ENCODE results near the gene PCNX2.

PCNX2 gene

GRCh38 chr1:233079574-233079973 lies 216.0 kb downstream of the PCNX2 start:
- H3K36me3 ChIP-seq (ENCODE audit: insufficient read depth, low read length), result no peaks in the 10 kb centered on the region
- H3F3A ChIP-seq (ENCODE audit: low read depth), result no peaks in the 10 kb centered on the region
- H3K9me2 ChIP-seq (replicated peaks; ENCODE audit: low read depth, low read length), result no peaks in the 10 kb centered on the region
- no peaks in the 10 kb centered on the region for H3K9me3 ChIP-seq (ENCODE audit: insufficient read depth, low read depth, low read length)
- no peaks in the 10 kb centered on the region for H4K20me1 ChIP-seq (ENCODE audit: insufficient read depth, low read length, poor library complexity, severe bottlenecking)
- H2AFZ ChIP-seq (ENCODE audit: low read length), result no peak overlapping the region
- H3K4me2 ChIP-seq (ENCODE audit: low read depth, low read length, poor library complexity, severe bottlenecking), result no peak overlapping the region
- H3K9ac ChIP-seq (ENCODE audit: low read depth, low read length, poor library complexity, severe bottlenecking), result no peak overlapping the region
- TF ChIP-seq CTCF (conservative IDR thresholded peaks at IDR 0.05; ENCODE audit: low read length), result no peak
- no peak for TF ChIP-seq EZH2phosphoT487 (IDR thresholded peaks at IDR 0.05; ENCODE audit: borderline replicate concordance)
- peaks cover 10% of the 10 kb centered on the region for H3K4me1 ChIP-seq (ENCODE audit: insufficient read depth, low read length, poor library complexity, severe bottlenecking)
- no peaks in the 10 kb centered on the region for H3K79me2 ChIP-seq (ENCODE audit: insufficient read depth, low read length)
- no peaks in the 10 kb centered on the region for H3K27me3 ChIP-seq (ENCODE audit: insufficient read depth, low read length, poor library complexity, severe bottlenecking)
- H3K4me3 ChIP-seq (ENCODE audit: low read length, poor library complexity, severe bottlenecking), result no peak overlapping the region

GRCh38 chr1:233078396-233078795 lies 217.1 kb downstream of the PCNX2 start:
- Histone ChIP-seq H3K4me2 (ENCODE audit: low read depth, low read length, poor library complexity, severe bottlenecking) (no peak overlapping the region), H3K9me2 (replicated peaks; ENCODE audit: low read depth, low read length) (no peaks in the 10 kb centered on the region), H3K79me2 (ENCODE audit: insufficient read depth, low read length) (no peaks in the 10 kb centered on the region), H3K36me3 (ENCODE audit: insufficient read depth, low read length) (no peaks in the 10 kb centered on the region), H2AFZ (ENCODE audit: low read length) (no peak overlapping the region), H3K4me3 (ENCODE audit: low read length, poor library complexity, severe bottlenecking) (no peak overlapping the region), H3K27me3 (ENCODE audit: insufficient read depth, low read length, poor library complexity, severe bottlenecking) (no peaks in the 10 kb centered on the region), H3K9ac (ENCODE audit: low read depth, low read length, poor library complexity, severe bottlenecking) (no peak overlapping the region), H4K20me1 (ENCODE audit: insufficient read depth, low read length, poor library complexity, severe bottlenecking) (no peaks in the 10 kb centered on the region), H3K4me1 (ENCODE audit: insufficient read depth, low read length, poor library complexity, severe bottlenecking) (peaks cover 10% of the 10 kb centered on the region), H3K9me3 (ENCODE audit: insufficient read depth, low read depth, low read length) (no peaks in the 10 kb centered on the region), H3F3A (ENCODE audit: low read depth) (no peaks in the 10 kb centered on the region)
- TF ChIP-seq CTCF (conservative IDR thresholded peaks at IDR 0.05; ENCODE audit: low read length) (no peak), EZH2phosphoT487 (IDR thresholded peaks at IDR 0.05; ENCODE audit: borderline replicate concordance) (no peak)

- H3K4me2 ChIP-seq (ENCODE audit: low read depth, low read length, poor library complexity, severe bottlenecking), result no peak overlapping the region
- TF ChIP-seq EZH2phosphoT487 (IDR thresholded peaks at IDR 0.05; ENCODE audit: borderline replicate concordance) (no peak), CTCF (conservative IDR thresholded peaks at IDR 0.05; ENCODE audit: low read length) (no peak)
These were observed 219.6 kb downstream of the PCNX2 start for GRCh38 chr1:233075915-233076295.

More at GRCh38 chr1:233075915-233076295, 219.6 kb downstream of the PCNX2 start:
- no peaks in the 10 kb centered on the region for H3F3A ChIP-seq (ENCODE audit: low read depth)
- H2AFZ ChIP-seq (ENCODE audit: low read length), result no peak overlapping the region
- no peaks in the 10 kb centered on the region for H3K9me3 ChIP-seq (ENCODE audit: insufficient read depth, low read depth, low read length)
- no peaks in the 10 kb centered on the region for H3K9me2 ChIP-seq (replicated peaks; ENCODE audit: low read depth, low read length)
- H3K9ac ChIP-seq (ENCODE audit: low read depth, low read length, poor library complexity, severe bottlenecking), result no peak overlapping the region
- H4K20me1 ChIP-seq (ENCODE audit: insufficient read depth, low read length, poor library complexity, severe bottlenecking), result no peaks in the 10 kb centered on the region
- H3K4me1 ChIP-seq (ENCODE audit: insufficient read depth, low read length, poor library complexity, severe bottlenecking), result peaks cover 3% of the 10 kb centered on the region
- H3K79me2 ChIP-seq (ENCODE audit: insufficient read depth, low read length), result no peaks in the 10 kb centered on the region
- H3K36me3 ChIP-seq (ENCODE audit: insufficient read depth, low read length), result no peaks in the 10 kb centered on the region
- H3K27me3 ChIP-seq (ENCODE audit: insufficient read depth, low read length, poor library complexity, severe bottlenecking), result no peaks in the 10 kb centered on the region
- no peak overlapping the region for H3K4me3 ChIP-seq (ENCODE audit: low read length, poor library complexity, severe bottlenecking)

Measured in Loucy (cell line).